HS-27A (cell line): ENCODE results near the gene DHRS7C.

ENCODE experiments used
- DNase-seq: peaks from one replicate; pipeline ENCODE4 v3.0.0-alpha.2; 2012; ENCODE audit warnings: low read depth, missing footprints

Gene DHRS7C

GRCh38 chr17:9766970-9767369 is 24.4 kb downstream of the DHRS7C start:
- DNase-seq, result no peak

GRCh38 chr17:9765322-9765721 is 26.1 kb downstream of the DHRS7C start:
- DNase-seq, result no peak

GRCh38 chr17:9763643-9764042 is 27.7 kb downstream of the DHRS7C start:
- DNase-seq, result no peak

- no peak for DNase-seq
Observed at GRCh38 chr17:9760266-9760665, 31.1 kb downstream of the DHRS7C start.

DNA sequence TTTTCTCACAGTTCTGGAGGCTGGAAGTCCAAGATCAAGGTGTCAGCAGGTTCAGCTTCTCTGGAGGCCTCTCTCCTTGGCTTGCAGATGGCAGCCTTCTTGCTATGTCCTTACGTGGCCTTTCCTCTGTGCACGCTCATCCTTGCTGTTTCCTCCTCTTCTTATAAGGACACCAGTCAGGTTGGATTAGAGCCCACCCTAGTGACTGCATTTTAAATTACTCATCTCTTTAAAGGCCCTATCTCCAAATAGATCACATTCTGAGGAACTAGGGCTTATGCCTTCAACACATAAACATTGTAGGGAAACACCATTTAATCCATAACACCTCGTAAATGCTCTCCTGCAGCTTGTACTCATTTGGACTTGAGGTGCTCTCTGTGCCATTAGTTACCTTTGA is 36.3 kb downstream of the DHRS7C start:
- no peak for DNase-seq

GRCh38 chr17:9750524-9750923 is 40.9 kb downstream of the DHRS7C start:
- DNase-seq, result no peak

DNA sequence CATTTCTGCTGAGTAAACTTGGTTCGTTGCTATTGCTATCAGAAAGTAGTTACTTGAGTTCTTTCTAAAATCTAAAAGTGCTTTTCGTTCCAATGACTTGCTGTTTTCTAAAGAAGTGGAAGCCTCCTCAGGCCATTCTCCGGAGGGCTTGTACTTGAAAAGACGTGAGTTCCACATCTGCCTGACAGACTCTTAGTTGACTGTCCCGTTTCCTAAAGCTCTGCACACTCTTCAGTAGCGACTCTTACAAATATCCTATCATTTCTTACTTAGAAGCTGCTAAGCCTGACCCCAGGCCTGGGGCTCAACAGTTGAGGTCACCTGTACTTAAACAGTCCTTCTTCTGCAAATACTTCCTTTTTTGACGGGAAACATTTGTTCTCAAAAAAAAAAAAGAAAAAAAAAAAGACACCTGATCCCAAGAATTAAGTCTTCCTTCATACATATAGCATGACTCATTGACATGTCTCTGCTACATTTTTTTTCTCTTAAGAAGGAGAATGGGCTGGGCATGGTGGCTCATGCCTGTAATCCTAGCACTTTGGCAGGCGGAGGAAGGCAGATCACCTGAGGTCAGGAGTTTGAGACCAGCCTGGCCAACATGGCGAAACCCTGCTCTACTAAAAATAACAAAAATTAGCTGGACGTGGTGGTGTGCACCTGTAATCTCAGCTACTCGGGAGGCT is 61.5 kb downstream of the DHRS7C start:
- no peak for DNase-seq

DNA sequence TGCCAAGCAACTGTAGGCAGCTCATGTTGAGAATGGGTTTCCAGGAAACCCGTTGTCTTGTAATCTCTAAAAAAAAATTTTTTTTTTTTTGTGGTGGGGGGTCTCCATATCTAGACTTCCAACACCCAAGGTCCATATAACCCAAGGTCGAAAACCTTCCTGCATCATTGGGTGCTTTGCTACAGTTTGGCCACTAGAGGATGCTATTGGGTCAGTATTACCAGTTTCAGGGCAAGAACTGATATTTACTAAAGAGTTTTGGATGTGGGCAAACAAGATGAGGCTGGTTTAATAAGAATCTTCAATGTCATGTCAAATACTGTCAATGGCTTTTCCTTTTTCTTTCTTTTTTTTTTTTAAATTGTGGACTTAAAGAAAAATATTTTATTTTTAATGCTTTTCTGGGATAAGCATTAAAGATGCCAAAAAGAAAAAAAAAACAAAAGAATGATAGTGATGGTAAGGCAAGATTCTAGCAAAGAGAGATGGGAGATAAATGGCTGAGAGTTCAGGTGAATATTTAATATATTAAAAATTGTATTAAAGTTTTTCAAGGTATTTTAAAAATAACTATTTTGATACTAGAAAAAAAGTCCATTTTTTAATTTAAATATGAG is 62.2 kb downstream of the DHRS7C start:
- DNase-seq, result no peak

DNA sequence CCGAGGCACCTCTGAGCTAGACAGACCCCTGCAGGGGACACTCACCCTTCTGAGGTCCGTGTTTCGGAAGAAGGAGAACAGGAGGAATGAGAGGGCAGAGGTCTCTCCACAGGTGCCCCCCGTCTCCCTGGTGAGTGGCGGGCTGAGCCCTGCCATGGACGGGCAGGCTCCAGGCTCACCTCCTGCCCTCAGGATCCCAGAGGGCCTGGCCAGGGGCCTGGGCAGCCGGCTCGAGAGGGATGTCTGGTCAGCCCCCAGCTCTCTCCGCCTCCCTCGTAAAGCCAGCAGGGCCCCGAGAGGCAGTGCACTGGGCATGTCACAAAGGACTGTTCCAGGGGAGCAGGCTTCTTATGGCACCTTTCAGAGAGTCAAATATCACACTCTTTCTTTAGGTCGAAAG is 62.8 kb downstream of the DHRS7C start:
- no peak for DNase-seq

DNA sequence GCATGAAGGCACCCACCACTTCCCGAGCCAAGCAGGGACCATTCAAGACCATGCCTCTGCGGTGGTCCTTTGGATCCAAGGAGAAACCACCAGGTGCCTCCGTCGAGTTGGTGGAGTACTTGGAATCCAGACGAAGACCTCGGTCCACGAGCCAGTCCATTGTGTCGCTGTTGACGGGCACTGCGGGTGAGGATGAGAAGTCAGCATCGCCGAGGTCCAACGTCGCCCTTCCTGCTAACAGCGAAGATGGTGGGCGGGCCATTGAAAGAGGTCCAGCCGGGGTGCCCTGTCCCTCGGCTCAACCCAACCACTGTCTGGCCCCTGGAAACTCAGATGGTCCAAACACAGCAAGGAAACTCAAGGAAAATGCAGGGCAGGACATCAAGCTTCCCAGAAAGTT is 63.4 kb downstream of the DHRS7C start:
- DNase-seq, result no peak

- no peak for DNase-seq
Observed at GRCh38 chr17:9726291-9726690, 65.1 kb downstream of the DHRS7C start.

- DNase-seq, result no peak
Observed at GRCh38 chr17:9725575-9725974, 65.8 kb downstream of the DHRS7C start.
